H1 (cell line): ENCODE data around the gene NFIX. TPM values are rescaled to one million over a fixed set of nuclear protein-coding genes. Genes with fewer than 3 reads are reported as not detected.

Experiments used
- CTCF ChIA-PET: fragments of 300-600 bp; sonication (Branson Sonifier 250); formaldehyde crosslinking; loops from one replicate; lab custom pipeline; 2021; ENCODE audit not compliant: partially characterized antibody; lab: Charles Lee
- POLR2A ChIA-PET: fragments of 300-600 bp; sonication (Branson Sonifier 250); formaldehyde crosslinking; loops from one replicate; lab custom pipeline; 2021; ENCODE audit warnings: inconsistent platforms; ENCODE audit not compliant: partially characterized antibody; lab: Charles Lee
- DNase-seq, 2 experiments: peaks; one replicate each; pipeline versions ENCODE4 v3.0.0 to v3.0.0-alpha.2; 2010 to 2022; ENCODE audit warnings: low spot score in 2 of 2, low read depth in 1 of 2, mixed read lengths in 1 of 2
- FAIRE-seq: peaks from 2 replicates; lab custom pipeline; 2011; peaks lifted over from hg19 to GRCh38; lab: Jason Lieb, UNC
- H2AFZ ChIP-seq: 2 replicates; pipeline ENCODE4 v1.8.1; 2012; ENCODE audit warnings: low read length, inconsistent platforms
- H2AK5ac ChIP-seq: 2 replicates; pipeline ENCODE4 v1.6.1; 2013; ENCODE audit warnings: low read depth, low read length
- H2BK120ac ChIP-seq: replicated peaks from 2 replicates; pipeline ENCODE3; 2013; ENCODE audit warnings: low read depth, low read length, inconsistent platforms
- H2BK12ac ChIP-seq: 2 replicates; pipeline ENCODE4 v1.6.1; 2013; ENCODE audit warnings: low read depth, low read length
- H2BK15ac ChIP-seq: 2 replicates; pipeline ENCODE4 v1.6.1; 2013; ENCODE audit warnings: low read length
- H2BK20ac ChIP-seq: 2 replicates; pipeline ENCODE4 v1.6.1; 2013; ENCODE audit warnings: low read length
- H2BK5ac ChIP-seq: 2 replicates; pipeline ENCODE4 v1.6.1; 2013; ENCODE audit warnings: low read depth, low read length
- H3K14ac ChIP-seq: 2 replicates; pipeline ENCODE4 v1.6.1; 2013; ENCODE audit warnings: inconsistent platforms; ENCODE audit not compliant: insufficient read length
- H3K18ac ChIP-seq: 2 replicates; pipeline ENCODE4 v1.6.1; 2013; ENCODE audit warnings: low read length; ENCODE audit errors: extremely low read depth
- H3K23ac ChIP-seq: 2 replicates; pipeline ENCODE4 v1.6.1; 2013; ENCODE audit warnings: inconsistent platforms; ENCODE audit not compliant: insufficient read length
- H3K23me2 ChIP-seq: 2 replicates; pipeline ENCODE4 v1.6.1; 2013; ENCODE audit warnings: low read depth, low read length
- H3K27ac ChIP-seq: 2 replicates; pipeline ENCODE4 v1.6.1; 2011; ENCODE audit warnings: low read depth, low read length, inconsistent platforms
- H3K27me3 ChIP-seq, 4 experiments: replicated peaks in 1 of 4; 1 replicate in 1 of 4; 2 replicates in 3 of 4; pipeline versions ENCODE4 v1.6.1 to v1.8.1; 2011 to 2013; ENCODE audit warnings: low read length in 3 of 4, mild to moderate bottlenecking in 3 of 4, inconsistent platforms in 2 of 4, mixed read lengths in 2 of 4, moderate library complexity in 1 of 4; ENCODE audit not compliant: control insufficient read depth in 3 of 4, insufficient read depth in 3 of 4; ENCODE audit errors: extremely low read depth in 1 of 4
- H3K36me3 ChIP-seq, 4 experiments: 2 replicates each; pipeline versions ENCODE4 v1.6.1 to v1.8.1; 2011 to 2013; ENCODE audit warnings: mild to moderate bottlenecking in 4 of 4, low read length in 3 of 4, moderate library complexity in 2 of 4, control low read depth in 1 of 4, inconsistent platforms in 1 of 4; ENCODE audit not compliant: insufficient read depth in 4 of 4, control insufficient read depth in 2 of 4
- H3K4ac ChIP-seq: replicated peaks from 2 replicates; pipeline ENCODE3; 2013; ENCODE audit warnings: low read length, low read depth, mixed read lengths, inconsistent platforms; ENCODE audit not compliant: insufficient read length
- H3K4me1 ChIP-seq, 4 experiments: replicated peaks in 1 of 4; 1 replicate in 1 of 4; 2 replicates in 3 of 4; pipeline versions ENCODE4 v1.6.1 to v1.8.1; 2011 to 2013; ENCODE audit warnings: low read length in 3 of 4, inconsistent platforms in 2 of 4, mixed read lengths in 1 of 4; ENCODE audit not compliant: insufficient read depth in 4 of 4, control insufficient read depth in 3 of 4
- H3K4me2 ChIP-seq, 2 experiments: 2 replicates each; pipeline versions ENCODE4 v1.6.1 to v1.8.1; 2011 to 2013; ENCODE audit warnings: low read depth in 2 of 2, low read length in 2 of 2, control low read depth in 1 of 2, inconsistent platforms in 1 of 2, mild to moderate bottlenecking in 1 of 2; ENCODE audit not compliant: insufficient read depth in 1 of 2
- H3K4me3 ChIP-seq, 4 experiments: fragments of 200-600, 300-600 bp in 1 of 4; sonication (generic), shearing (Covaris generic), sonication (Bioruptor Twin) in 1 of 4; 2 replicates each; pipeline versions ENCODE4 v1.5.1 to v1.8.1; 2011 to 2016; ENCODE audit warnings: low read length in 4 of 4, low read depth in 3 of 4, control low read depth in 2 of 4, inconsistent platforms in 2 of 4, mild to moderate bottlenecking in 2 of 4, mixed read lengths in 1 of 4, moderate library complexity in 1 of 4; ENCODE audit not compliant: insufficient read depth in 2 of 4; ENCODE audit errors: extremely low read depth in 1 of 4
- H3K56ac ChIP-seq: replicated peaks from 2 replicates; pipeline ENCODE3; 2013; ENCODE audit warnings: low read depth, mild to moderate bottlenecking, mixed read lengths, low read length, inconsistent platforms; ENCODE audit not compliant: insufficient read length
- H3K79me1 ChIP-seq: 2 replicates; pipeline ENCODE4 v1.6.1; 2013; ENCODE audit warnings: low read depth, low read length, control low read depth
- H3K79me2 ChIP-seq, 2 experiments: 2 replicates each; pipeline versions ENCODE4 v1.6.1 to v1.8.1; 2012 to 2013; ENCODE audit warnings: low read length in 2 of 2, mild to moderate bottlenecking in 2 of 2, inconsistent platforms in 1 of 2; ENCODE audit not compliant: insufficient read depth in 2 of 2, control insufficient read depth in 1 of 2
- H3K9ac ChIP-seq, 4 experiments: replicated peaks in 1 of 4; 1 replicate in 1 of 4; 2 replicates in 3 of 4; pipeline versions ENCODE4 v1.6.1 to v1.8.1; 2011 to 2013; ENCODE audit warnings: low read depth in 3 of 4, low read length in 3 of 4, control low read depth in 2 of 4, mild to moderate bottlenecking in 2 of 4, moderate library complexity in 2 of 4, inconsistent platforms in 1 of 4; ENCODE audit errors: extremely low read depth in 1 of 4
- H3K9me3 ChIP-seq, 2 experiments: 2 replicates each; pipeline versions ENCODE4 v1.6.1 to v1.8.1; 2012 to 2013; ENCODE audit warnings: mild to moderate bottlenecking in 2 of 2, moderate library complexity in 2 of 2, control low read depth in 1 of 2, inconsistent platforms in 1 of 2, low read depth in 1 of 2, low read length in 1 of 2, mixed read lengths in 1 of 2; ENCODE audit not compliant: insufficient read depth in 2 of 2
- H4K20me1 ChIP-seq, 2 experiments: replicated peaks in 1 of 2; 2 replicates each; pipeline versions ENCODE3 to v1.8.1; 2011 to 2013; ENCODE audit warnings: inconsistent platforms in 2 of 2, low read length in 2 of 2, mild to moderate bottlenecking in 1 of 2; ENCODE audit not compliant: insufficient read depth in 2 of 2, control insufficient read depth in 1 of 2
- H4K5ac ChIP-seq: 2 replicates; pipeline ENCODE4 v1.6.1; 2013; ENCODE audit warnings: low read length, low read depth, mixed read lengths, inconsistent platforms; ENCODE audit not compliant: insufficient read length
- H4K8ac ChIP-seq: 2 replicates; pipeline ENCODE4 v1.8.0; 2013; ENCODE audit warnings: mild to moderate bottlenecking, moderate library complexity, low read length, inconsistent platforms; ENCODE audit not compliant: insufficient read depth; ENCODE audit errors: extremely low read depth
- H4K91ac ChIP-seq: replicated peaks from 2 replicates; pipeline ENCODE3; 2013; ENCODE audit warnings: low read length, mixed read lengths, inconsistent platforms; ENCODE audit not compliant: insufficient read length
- NRF1 ChIP-seq: IDR thresholded peaks from 2 replicates; pipeline ENCODE4 v1.6.1; 2011; ENCODE audit warnings: mild to moderate bottlenecking, low read depth, low read length, improper control_type of control experiment
- WGBS, 2 experiments: shearing (Covaris generic) in 1 of 2; methylation state at CpG; one replicate each; pipeline versions ENCODE4 v1.1.6 to v1.1.7; 2013 to 2015; ENCODE audit warnings: low lambda C conversion rate in 2 of 2, mixed read lengths in 2 of 2, inconsistent platforms in 1 of 2, low coverage in 1 of 2, missing lambda C conversion rate in 1 of 2; ENCODE audit not compliant: insufficient replicate concordance in 2 of 2, insufficient coverage in 1 of 2, insufficient read length in 1 of 2; ENCODE audit errors: extremely low coverage in 1 of 2, missing lambda C conversion rate in 1 of 2; 5-methylcytosine and 5-hydroxymethylcytosine counted together
- polyA plus RNA-seq, 7 experiments: library from polyadenylated mRNA; depleted of rRNA in 3 of 7; stranded (reverse) in 5 of 7; unstranded in 2 of 7; fragments of >200 nt in 5 of 7; fragments of 200-250 nt in 2 of 7; gene quantifications; 1 replicate in 5 of 7; 2 replicates in 1 of 7; 4 replicates in 1 of 7; pipeline versions ENCODE4 v1.2.1 to v1.2.3, GENCODE V29; 2011 to 2013; ENCODE audit warnings: missing spikeins in 2 of 7, mixed read lengths in 2 of 7
- total RNA-seq: library from RNA; stranded (reverse); fragmentation: NEBNext Ultra II Directional; extraction: Animal tissue kit (Norgen Biotek cat#: 25700); gene quantifications from 2 replicates; pipeline ENCODE4 v1.2.1, GENCODE V29; 2021

Gene NFIX
- total and polyA plus RNA-seq, 2 of the 8 experiments (the other 6 are each of a cell fraction or from before 2014, with no cell fraction given), result 0.03 to 0.20 TPM

- H4K91ac ChIP-seq, result no peak overlapping the region
- DNase-seq (no peak), FAIRE-seq (no peak)
- no peaks in the 10 kb centered on the region for H3K9me3 ChIP-seq
- no peak overlapping the region for H4K5ac ChIP-seq
- no peak overlapping the region for H2BK5ac ChIP-seq
- no peak overlapping the region for H3K4me2 ChIP-seq
- H3K56ac ChIP-seq, result no peak overlapping the region
- H2BK15ac ChIP-seq, result no peak overlapping the region
- no peak overlapping the region for H3K27ac ChIP-seq
- peaks cover 0 to 4% (median 0%) of the 10 kb centered on the region in 4 experiments; a peak in 1 of 7 replicates for H3K4me1 ChIP-seq
- H2BK12ac ChIP-seq, result no peak overlapping the region
- H2AFZ ChIP-seq, result no peak overlapping the region
- no peak overlapping the region for H4K8ac ChIP-seq
- no peak overlapping the region; a peak in 1 of 7 replicates for H3K9ac ChIP-seq
- peaks cover 9 to 64% of the 10 kb centered on the region in 2 experiments; a peak in 3 of 4 replicates for H3K79me2 ChIP-seq
- H2BK20ac ChIP-seq, result no peak overlapping the region
- H3K14ac ChIP-seq, result no peak overlapping the region
- no peak overlapping the region for H3K4me3 ChIP-seq
- no peak overlapping the region for H3K23ac ChIP-seq
- WGBS, 2 experiments, result 91% methylated on average over 12 of the region's 12 CpGs; no CpG with 5 or more reads in 1 of the 2 experiments
- ChIA-PET POLR2A (interaction anchor here (0.7 to 14.8 kb wide), 7 partner anchors 9 to 40 kb away, joined by 3 to 228 read pairs (median 7); partner anchors contain the start of genes NACC1 and TRMT1), CTCF (interaction anchor here (0.7 to 1.0 kb wide), 2 partner anchors 14 to 193 kb away, joined by 3 read pairs; no protein-coding TSS in a partner anchor)
- H4K20me1 ChIP-seq, result peaks cover 43 to 61% of the 10 kb centered on the region in 2 experiments
- H3K27me3 ChIP-seq, result no peaks in the 10 kb centered on the region
- H3K79me1 ChIP-seq, result peaks cover 40% of the 10 kb centered on the region
- H2BK120ac ChIP-seq, result no peak overlapping the region
- H3K18ac ChIP-seq, result no peak overlapping the region
- no peak overlapping the region for H3K4ac ChIP-seq
- H3K36me3 ChIP-seq, result peaks cover 7 to 49% (median 34%) of the 10 kb centered on the region in 4 experiments
- no peak overlapping the region for H2AK5ac ChIP-seq
- TF ChIP-seq NRF1, result no peak
- H3K23me2 ChIP-seq, result no peaks in the 10 kb centered on the region
These were observed 138.1 kb downstream of the NFIX start for GRCh38 chr19:13133241-13133870.
